ENCODE measurements around the gene SLC35F1.

SLC35F1 gene

DNA sequence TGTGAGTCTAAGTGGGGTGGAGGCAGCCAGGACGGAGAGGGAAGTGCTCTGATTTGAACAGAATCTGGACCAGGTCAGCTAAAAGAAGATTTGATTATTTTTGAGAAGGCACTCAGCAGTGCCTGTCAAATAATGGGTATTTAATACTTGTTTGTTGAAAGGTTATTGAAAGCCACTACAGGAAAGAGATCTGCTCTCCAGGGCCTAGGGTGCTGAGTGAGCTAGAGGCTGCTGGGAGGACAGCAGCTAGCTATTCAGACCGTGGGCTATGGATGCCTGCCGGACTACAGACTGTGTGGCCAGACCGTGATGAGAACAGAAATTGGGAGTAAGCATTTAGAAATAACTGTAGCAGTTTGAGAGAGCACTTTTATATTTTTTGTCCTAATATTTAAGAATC, 8.8 kb downstream of the SLC35F1 start:
- CTCF ChIA-PET = interaction anchor here (0.6 kb wide), 1 partner anchor 677 kb away, joined by 3 read pairs; no protein-coding TSS in a partner anchor
- Histone ChIP-seq H3K9me3 (ENCODE audit: control insufficient read depth, insufficient read depth, low read depth, low read length) (no peaks in the 10 kb centered on the region), H3K4me1 (ENCODE audit: control insufficient read depth, insufficient read depth, low read length) (peaks cover 6% of the 10 kb centered on the region; the same call in 1 of the 2 replicates), H3K36me3 (ENCODE audit: control insufficient read depth in 2 of 2, insufficient read depth in 1 of 2, low read length in 2 of 2) (no peaks in the 10 kb centered on the region), H3K4me3 (ENCODE audit: low read depth, low read length) (no peak overlapping the region), H3K27ac (ENCODE audit: extremely low read depth, low read depth, low read length) (no peak overlapping the region)
- TF ChIP-seq, protein P1, sequence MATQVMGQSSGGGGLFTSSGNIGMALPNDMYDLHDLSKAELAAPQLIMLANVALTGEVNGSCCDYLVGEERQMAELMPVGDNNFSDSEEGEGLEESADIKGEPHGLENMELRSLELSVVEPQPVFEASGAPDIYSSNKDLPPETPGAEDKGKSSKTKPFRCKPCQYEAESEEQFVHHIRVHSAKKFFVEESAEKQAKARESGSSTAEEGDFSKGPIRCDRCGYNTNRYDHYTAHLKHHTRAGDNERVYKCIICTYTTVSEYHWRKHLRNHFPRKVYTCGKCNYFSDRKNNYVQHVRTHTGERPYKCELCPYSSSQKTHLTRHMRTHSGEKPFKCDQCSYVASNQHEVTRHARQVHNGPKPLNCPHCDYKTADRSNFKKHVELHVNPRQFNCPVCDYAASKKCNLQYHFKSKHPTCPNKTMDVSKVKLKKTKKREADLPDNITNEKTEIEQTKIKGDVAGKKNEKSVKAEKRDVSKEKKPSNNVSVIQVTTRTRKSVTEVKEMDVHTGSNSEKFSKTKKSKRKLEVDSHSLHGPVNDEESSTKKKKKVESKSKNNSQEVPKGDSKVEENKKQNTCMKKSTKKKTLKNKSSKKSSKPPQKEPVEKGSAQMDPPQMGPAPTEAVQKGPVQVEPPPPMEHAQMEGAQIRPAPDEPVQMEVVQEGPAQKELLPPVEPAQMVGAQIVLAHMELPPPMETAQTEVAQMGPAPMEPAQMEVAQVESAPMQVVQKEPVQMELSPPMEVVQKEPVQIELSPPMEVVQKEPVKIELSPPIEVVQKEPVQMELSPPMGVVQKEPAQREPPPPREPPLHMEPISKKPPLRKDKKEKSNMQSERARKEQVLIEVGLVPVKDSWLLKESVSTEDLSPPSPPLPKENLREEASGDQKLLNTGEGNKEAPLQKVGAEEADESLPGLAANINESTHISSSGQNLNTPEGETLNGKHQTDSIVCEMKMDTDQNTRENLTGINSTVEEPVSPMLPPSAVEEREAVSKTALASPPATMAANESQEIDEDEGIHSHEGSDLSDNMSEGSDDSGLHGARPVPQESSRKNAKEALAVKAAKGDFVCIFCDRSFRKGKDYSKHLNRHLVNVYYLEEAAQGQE (tag by site-specific recombination; IDR thresholded peaks at IDR 0.05) = peak; percentile 69
- TF ChIP-seq, protein P2, sequence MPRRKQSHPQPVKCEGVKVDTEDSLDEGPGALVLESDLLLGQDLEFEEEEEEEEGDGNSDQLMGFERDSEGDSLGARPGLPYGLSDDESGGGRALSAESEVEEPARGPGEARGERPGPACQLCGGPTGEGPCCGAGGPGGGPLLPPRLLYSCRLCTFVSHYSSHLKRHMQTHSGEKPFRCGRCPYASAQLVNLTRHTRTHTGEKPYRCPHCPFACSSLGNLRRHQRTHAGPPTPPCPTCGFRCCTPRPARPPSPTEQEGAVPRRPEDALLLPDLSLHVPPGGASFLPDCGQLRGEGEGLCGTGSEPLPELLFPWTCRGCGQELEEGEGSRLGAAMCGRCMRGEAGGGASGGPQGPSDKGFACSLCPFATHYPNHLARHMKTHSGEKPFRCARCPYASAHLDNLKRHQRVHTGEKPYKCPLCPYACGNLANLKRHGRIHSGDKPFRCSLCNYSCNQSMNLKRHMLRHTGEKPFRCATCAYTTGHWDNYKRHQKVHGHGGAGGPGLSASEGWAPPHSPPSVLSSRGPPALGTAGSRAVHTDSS (tag by site-specific recombination; IDR thresholded peaks at IDR 0.05) = no peak
- no peak for TF ChIP-seq ZNF292 (tag by site-specific recombination; IDR thresholded peaks at IDR 0.05; ENCODE audit: borderline replicate concordance, low read depth)
- no peak for TF ChIP-seq GLIS1 (tag by site-specific recombination; IDR thresholded peaks at IDR 0.05)
- no peak for TF ChIP-seq GFI1B (tag by site-specific recombination; IDR thresholded peaks at IDR 0.05)
- no peak for TF ChIP-seq ZNF155 (tag by site-specific recombination; IDR thresholded peaks at IDR 0.05)
- TF ChIP-seq, protein P3, sequence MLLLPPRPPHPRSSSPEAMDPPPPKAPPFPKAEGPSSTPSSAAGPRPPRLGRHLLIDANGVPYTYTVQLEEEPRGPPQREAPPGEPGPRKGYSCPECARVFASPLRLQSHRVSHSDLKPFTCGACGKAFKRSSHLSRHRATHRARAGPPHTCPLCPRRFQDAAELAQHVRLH (tag by site-specific recombination; IDR thresholded peaks at IDR 0.05) = no peak
- no peak for TF ChIP-seq ZNF560 (tag by site-specific recombination; IDR thresholded peaks at IDR 0.05; ENCODE audit: borderline replicate concordance)
- POLR2A ChIA-PET = no interaction called here

DNA sequence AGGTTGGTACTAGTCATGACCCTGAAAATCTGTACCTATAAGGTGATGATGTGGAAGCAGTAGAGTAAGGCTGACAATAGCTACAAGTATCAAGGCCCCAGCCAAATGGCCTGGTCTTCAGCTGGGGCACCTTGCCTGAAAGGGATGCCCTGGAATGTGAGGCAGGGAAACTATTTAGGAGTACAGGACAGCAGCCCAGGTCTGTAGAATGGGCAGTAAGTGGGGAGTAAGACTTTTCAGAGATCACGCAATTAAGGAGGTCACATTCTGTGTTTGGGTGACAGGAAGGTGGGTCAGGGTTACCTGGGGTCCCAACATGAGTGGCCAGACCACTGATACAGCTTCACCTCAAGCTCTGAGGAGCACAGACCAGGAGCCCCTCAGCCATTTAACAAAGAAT, 9.4 kb downstream of the SLC35F1 start:
- ChIA-PET POLR2A (no interaction called here), CTCF (interaction anchor here (0.6 kb wide), 2 partner anchors 79 to 291 kb away, joined by 3 read pairs; no protein-coding TSS in a partner anchor)
- Histone ChIP-seq H3K9me3 (ENCODE audit: control insufficient read depth, insufficient read depth, low read depth, low read length) (no peaks in the 10 kb centered on the region), H3K4me1 (ENCODE audit: control insufficient read depth, insufficient read depth, low read length) (peaks cover 6% of the 10 kb centered on the region; the same call in 1 of the 2 replicates), H3K27ac (ENCODE audit: extremely low read depth, low read depth, low read length) (no peak overlapping the region), H3K4me3 (ENCODE audit: low read depth, low read length) (no peak overlapping the region), H3K36me3 (ENCODE audit: control insufficient read depth in 2 of 2, insufficient read depth in 1 of 2, low read length in 2 of 2) (no peaks in the 10 kb centered on the region)
- peak; percentile 89 for TF ChIP-seq ZNF660 (tag by site-specific recombination; IDR thresholded peaks at IDR 0.05)
- TF ChIP-seq, protein P4, sequence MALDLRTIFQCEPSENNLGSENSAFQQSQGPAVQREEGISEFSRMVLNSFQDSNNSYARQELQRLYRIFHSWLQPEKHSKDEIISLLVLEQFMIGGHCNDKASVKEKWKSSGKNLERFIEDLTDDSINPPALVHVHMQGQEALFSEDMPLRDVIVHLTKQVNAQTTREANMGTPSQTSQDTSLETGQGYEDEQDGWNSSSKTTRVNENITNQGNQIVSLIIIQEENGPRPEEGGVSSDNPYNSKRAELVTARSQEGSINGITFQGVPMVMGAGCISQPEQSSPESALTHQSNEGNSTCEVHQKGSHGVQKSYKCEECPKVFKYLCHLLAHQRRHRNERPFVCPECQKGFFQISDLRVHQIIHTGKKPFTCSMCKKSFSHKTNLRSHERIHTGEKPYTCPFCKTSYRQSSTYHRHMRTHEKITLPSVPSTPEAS (tag by site-specific recombination; IDR thresholded peaks at IDR 0.05) = no peak

DNA sequence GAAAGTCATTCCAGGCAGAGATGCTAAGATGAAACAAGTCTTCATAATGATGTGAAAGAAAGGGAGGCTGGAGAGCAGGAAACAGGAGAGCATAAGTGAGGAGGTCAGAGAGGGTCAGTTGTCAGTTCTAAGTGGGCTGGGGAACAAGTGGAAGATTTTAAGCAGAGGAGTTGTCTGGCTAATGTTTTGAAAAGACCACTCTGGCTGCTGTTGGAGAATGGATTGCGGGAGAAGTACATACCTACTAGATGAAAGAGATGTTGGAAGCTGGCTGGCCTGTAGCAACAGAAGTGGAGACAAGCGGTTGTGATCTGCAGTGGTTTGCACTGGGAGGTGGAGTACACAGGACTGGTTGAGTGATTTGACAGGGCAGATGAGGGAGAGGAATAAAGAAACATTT, 10.1 kb downstream of the SLC35F1 start:
- no peak overlapping the region for H3K4me3 ChIP-seq (ENCODE audit: low read depth, low read length)
- H3K27ac ChIP-seq (ENCODE audit: extremely low read depth, low read depth, low read length) = no peak overlapping the region
- POLR2A ChIA-PET = no interaction called here
- TF ChIP-seq, protein P5, sequence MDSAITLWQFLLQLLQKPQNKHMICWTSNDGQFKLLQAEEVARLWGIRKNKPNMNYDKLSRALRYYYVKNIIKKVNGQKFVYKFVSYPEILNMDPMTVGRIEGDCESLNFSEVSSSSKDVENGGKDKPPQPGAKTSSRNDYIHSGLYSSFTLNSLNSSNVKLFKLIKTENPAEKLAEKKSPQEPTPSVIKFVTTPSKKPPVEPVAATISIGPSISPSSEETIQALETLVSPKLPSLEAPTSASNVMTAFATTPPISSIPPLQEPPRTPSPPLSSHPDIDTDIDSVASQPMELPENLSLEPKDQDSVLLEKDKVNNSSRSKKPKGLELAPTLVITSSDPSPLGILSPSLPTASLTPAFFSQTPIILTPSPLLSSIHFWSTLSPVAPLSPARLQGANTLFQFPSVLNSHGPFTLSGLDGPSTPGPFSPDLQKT (IDR thresholded peaks at IDR 0.05; ENCODE audit: borderline replicate concordance, low read depth, low read length) = no peak
- TF ChIP-seq ZNF473 (tag by site-specific recombination; IDR thresholded peaks at IDR 0.05) (no peak), KLF10 (tag by site-specific recombination; IDR thresholded peaks at IDR 0.05) (no peak), ZNF585B (tag by site-specific recombination; IDR thresholded peaks at IDR 0.05) (no peak), ZNF791 (tag by site-specific recombination; IDR thresholded peaks at IDR 0.05) (no peak), ZNF544 (tag by site-specific recombination; IDR thresholded peaks at IDR 0.05) (no peak)
- H3K4me1 ChIP-seq (ENCODE audit: control insufficient read depth, insufficient read depth, low read length) = peaks cover 6% of the 10 kb centered on the region; the same call in 1 of the 2 replicates
- no peaks in the 10 kb centered on the region for H3K9me3 ChIP-seq (ENCODE audit: control insufficient read depth, insufficient read depth, low read depth, low read length)
- CTCF ChIA-PET = interaction anchor here (0.6 to 1.2 kb wide), 2 partner anchors 8 to 290 kb away, joined by 3 to 4 read pairs; no protein-coding TSS in a partner anchor
- no peaks in the 10 kb centered on the region for H3K36me3 ChIP-seq (ENCODE audit: control insufficient read depth in 2 of 2, insufficient read depth in 1 of 2, low read length in 2 of 2)
